NCI-H526 treated with DMSO at 0.1 percent for 48 hours (cell line): ENCODE results near the gene MYL12A.

Experiments
- DNase-seq: peaks from one replicate; lab custom pipeline; 2025; lab: John Stamatoyannopoulos, UW

Gene MYL12A

DNA sequence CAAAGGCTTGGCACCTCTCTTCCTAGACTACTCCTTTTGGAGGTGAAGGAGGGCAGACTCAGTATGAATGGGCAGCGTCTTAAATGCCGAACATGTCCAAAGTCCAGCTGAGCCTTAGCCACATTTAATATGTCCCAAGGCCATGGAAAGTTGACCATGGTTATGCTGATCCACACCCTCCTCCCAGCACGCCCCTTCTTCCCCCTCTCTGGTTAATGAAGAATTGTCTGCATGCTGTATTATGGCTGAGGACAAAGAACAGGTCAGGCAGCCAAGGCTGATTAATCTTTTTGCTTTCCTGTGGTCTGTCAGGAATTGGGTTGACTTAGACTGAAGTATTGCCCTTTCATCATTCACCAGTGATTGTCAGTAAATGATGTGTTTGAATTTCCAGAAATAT is 22.0 kb upstream of the MYL12A start:
- DNase-seq, result no peak

DNA sequence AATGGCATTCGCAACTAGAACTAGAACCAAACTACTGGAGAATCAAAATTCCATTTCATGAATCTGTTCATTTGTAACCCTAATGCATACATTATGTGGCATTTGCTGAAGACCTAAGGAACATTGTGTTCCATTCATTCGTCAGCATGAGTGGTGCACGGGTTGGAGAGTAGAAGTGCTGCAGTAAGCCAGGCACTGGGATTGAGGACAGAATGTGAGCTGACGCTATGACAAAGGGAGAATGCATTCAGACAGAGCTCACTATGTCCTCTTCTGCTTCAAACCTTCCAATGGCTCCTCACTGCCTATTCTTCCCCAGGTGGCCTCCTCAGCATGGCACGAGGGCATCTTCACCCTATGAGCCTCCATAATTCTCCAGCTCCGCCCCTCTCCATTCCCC is 21.6 kb upstream of the MYL12A start:
- no peak for DNase-seq

DNA sequence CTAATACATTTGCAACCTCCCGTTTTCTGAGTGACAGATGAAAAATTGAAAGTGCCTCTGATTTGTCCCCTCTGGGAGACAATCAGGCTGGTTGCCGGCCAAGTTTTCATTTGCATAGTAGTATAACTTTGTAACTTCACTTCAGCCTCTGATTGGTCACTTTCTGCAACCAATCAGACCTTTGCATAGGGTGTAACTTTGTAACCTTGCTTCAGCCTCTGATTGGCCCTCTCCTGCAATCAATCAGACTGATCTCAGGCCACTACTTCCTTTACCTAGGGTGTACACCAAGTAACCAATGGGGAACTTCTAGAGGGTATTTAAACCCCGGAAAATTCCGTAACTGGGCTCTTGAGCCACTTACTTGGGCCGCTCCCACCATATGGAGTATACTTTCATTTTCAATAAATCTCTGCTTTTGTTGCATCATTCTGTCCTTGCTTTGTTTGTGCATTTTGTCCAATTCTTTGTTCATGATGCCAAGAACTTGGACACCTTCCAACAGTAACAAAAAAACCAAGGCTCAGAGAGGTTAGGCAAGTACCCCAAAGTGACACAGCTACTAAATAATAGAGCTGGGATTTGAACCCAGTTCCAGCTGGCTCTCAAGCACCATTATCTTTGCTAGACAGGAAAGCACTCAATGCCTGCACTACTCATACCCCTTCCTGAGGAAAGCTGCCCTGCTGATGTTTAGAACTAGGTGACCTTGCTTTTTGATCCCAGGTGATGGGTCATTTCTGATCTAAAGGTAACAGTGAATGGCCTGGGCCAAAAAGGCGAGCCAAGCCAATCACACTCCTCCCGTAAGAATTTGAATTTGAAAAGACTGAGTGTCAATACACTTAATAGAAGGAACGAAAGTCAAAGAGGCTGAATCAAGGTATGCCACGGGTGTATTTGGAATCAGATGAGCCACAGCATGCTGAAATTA is 16.9 kb upstream of the MYL12A start:
- DNase-seq, result no peak

- no peak for DNase-seq
Measured at GRCh38 chr18:3233004-3233403, 14.6 kb upstream of the MYL12A start.

DNA sequence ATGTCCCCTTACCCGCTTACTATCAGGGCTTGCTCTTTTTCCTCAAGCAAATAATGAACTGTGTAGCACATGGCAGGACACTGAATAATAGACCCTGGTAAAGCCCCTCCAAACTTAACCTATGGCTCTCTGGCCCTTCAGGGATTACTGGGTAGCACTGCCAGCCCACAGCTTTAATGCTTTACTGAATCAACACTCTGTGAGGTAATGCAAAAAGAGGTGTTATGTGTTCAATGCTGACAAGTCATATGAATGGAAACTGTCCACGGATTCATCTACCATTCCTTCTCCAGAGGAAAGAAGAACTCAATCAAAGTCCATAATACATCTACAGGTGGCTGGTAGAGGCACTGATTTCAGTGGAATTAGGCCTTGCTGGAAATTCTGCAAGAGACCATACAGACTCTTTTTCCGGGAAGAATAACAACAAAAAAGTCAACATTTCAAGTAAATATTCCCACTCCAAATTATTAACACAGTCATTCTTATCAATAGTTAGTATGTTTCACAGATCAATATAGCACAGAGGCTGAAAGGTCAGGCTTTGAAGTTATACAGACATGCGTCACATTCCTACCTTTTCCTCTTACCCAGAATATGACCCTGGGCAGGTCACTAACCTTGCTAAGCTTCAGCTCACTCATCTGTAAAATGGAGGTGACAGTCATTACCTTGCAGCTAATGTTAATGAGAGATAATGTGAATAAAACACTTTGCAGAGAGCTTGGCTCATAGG is 14.0 kb upstream of the MYL12A start:
- DNase-seq, result no peak

DNA sequence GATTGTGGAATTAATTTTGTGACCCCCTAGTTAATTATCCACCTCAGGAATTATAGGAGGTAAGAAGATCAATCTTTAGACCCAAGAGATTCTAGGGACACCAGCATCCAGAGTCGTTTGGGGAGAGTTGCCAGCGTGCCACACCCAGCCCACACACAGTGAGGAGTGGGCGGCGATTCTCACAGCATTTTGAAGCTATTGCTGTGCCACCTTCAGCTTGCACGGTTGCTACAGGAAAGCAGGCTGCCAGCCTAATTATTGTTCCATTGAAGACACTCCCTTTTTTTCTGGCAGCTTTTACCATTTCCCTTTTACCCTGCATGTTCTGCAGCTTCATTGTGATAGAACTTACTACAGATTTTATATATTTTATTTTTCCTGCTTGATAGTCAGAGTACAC is 13.1 kb upstream of the MYL12A start:
- DNase-seq, result no peak

GRCh38 chr18:3235846-3236245 is 11.8 kb upstream of the MYL12A start:
- DNase-seq, result no peak

DNA sequence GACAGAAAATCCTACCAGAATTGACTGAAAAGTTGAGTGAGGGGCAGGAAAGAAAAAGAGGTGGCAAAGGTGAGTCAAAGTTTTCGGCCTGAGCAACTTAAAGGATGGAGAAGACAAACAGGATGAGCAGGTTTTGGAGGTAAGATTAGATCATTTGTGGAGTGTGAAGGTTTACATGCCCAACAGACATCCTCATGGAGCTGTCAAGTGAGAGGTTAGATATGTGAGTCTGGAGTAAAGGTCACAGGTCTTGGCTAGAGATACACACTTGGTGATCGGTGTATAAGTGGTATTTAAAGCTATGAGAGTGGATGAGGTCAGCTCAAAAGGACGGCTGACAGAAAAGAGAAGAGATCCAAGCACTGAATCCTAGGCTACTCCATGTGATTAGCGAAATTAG is 11.1 kb upstream of the MYL12A start:
- DNase-seq, result no peak

GRCh38 chr18:3238742-3239141 is 8.9 kb upstream of the MYL12A start:
- no peak for DNase-seq

- no peak for DNase-seq
Measured at GRCh38 chr18:3245185-3245564, 2.4 kb upstream of the MYL12A start.

- DNase-seq, result peak; percentile 39
Measured at GRCh38 chr18:3245853-3246634, 1.6 kb upstream of the MYL12A start.

DNA sequence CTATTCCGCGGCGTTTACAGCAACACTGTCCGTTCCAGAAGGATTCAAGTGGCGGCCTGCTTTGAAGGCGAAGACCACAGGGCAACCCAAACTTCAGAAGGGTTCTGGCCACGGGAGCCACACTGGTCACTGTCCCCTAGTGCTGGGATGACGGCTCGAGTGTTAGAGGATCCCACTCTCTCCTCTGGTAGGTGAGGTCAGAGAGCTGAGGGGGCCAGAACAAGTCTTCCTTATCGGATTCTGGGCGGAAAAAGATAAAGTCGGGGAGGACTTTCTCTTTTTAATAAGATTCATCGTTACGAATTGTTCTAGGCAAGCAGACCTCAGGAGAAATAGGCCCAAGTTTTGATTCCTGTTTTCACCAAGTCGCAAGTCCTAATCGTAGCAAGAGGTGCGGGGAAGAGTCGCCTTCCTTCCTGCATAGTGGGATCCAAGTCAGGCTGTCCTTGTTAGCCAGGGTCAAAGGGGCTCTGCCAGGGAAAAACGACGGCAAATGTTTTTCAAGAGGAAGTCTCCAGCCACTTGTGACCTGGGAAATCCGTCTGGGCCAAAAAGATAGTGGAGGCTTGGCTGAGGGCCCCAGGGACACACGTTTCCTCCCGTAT is 864 bp upstream of the MYL12A start:
- no peak for DNase-seq

- no peak for DNase-seq
Measured at GRCh38 chr18:3248062-3248657, 559 bp downstream of the MYL12A start.

DNA sequence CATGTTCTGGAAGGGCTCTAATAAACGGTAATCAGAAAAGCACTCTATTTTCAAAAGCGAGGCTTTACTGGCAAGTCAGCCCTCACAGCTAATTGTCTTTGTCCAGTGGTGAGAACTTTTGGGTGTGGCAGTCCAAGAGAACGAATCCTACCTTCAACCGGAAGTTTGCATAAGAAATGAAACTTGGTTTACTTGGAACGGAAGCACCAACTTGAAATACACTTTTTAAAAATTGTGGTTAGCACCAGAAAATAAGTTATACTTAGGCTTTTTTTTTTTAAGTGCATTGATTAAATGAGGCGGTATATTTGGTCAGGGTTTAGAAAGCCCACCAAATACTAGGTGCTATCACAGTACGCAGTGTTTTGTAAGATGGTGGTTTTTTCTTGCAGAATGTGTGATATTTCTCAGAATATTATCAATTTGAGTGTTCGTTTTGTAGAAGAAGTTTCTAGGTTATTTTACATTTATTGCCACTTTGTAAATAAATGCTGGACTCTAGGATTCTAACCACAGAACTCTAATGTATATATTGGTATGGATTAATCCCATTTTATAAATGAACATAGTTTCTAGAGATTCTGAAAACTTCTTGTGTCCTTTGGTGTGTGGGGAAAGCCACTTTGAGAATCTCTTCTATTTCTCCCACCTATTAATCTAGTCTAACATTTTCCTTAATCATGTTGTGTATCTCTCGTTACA is 1.2 kb downstream of the MYL12A start:
- DNase-seq, result no peak

GRCh38 chr18:3250237-3251107 is 2.9 kb downstream of the MYL12A start:
- no peak for DNase-seq

DNA sequence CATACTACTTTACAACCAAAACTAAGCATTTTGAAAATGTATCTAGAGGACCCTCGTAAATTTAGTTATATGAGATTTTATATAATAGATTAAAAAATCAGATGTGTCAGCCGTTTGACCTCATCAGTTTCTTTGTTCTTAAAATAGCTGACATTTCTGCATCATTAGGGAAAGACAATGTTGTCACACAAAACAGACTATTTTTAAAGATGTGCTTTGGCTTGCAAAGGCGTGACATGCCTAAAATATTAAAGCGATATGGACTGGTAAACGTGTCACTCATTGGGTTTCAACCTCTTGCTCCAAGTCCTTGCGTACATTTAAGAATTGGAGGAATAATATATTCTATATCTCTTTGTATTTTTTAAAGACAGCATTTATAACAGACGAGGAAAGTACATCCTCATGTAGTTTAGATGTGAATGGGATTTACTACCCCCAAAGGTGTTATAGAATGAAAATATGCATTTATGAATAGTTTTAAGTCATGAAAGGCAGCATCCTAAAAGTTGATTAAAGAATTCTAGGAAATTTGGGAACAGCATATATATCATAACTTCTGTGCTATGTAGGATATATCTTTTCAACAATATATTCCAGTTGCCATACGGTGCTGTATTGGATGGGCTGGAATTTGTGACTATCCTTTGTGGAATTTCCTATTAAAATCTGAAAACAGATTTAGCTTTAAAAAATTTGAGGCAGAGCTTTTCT is 3.8 kb downstream of the MYL12A start:
- DNase-seq, result no peak

- no peak for DNase-seq
Measured at GRCh38 chr18:3251963-3252277, 4.3 kb downstream of the MYL12A start.

GRCh38 chr18:3252843-3253242 is 5.2 kb downstream of the MYL12A start:
- DNase-seq, result no peak

GRCh38 chr18:3254725-3255124 is 7.1 kb downstream of the MYL12A start:
- no peak for DNase-seq
